Urinary bladder (tissue), 4 donors: ENCODE measurements around the gene SLC4A2. TPM values are rescaled to one million over a fixed set of nuclear protein-coding genes. Genes with fewer than 3 reads are reported as not detected.
"Not testable (repeated sequence)": the region's sequence is repeated elsewhere in the genome, so short reads cannot be mapped to it uniquely, and the experiment has no call there.

ENCODE experiments used
- DNase-seq: peaks from one replicate; pipeline ENCODE4 v3.0.0-alpha.2; 2015; ENCODE audit errors: extremely low spot score
- H3K27ac ChIP-seq: one replicate; pipeline ENCODE4 v1.5.1; 2013; ENCODE audit warnings: low read depth, mild to moderate bottlenecking, moderate library complexity
- H3K36me3 ChIP-seq: one replicate; pipeline ENCODE4 v1.6.1; 2013; ENCODE audit warnings: mild to moderate bottlenecking, moderate library complexity; ENCODE audit not compliant: insufficient read depth
- H3K4me1 ChIP-seq: one replicate; pipeline ENCODE4 v1.6.1; 2013; ENCODE audit warnings: mild to moderate bottlenecking, moderate library complexity; ENCODE audit not compliant: insufficient read depth
- H3K4me3 ChIP-seq: one replicate; pipeline ENCODE4 v1.5.1; 2013; ENCODE audit warnings: low read depth, low read length
- WGBS: extraction: QIAGEN DNeasy Blood & Tissue Kit; methylation state at CpG from one replicate; pipeline ENCODE4 v1.1.7; 2013; 5-methylcytosine and 5-hydroxymethylcytosine counted together
- polyA plus RNA-seq: library from polyadenylated mRNA; stranded (reverse); fragments of 200-250 nt; gene quantifications from one replicate; pipeline ENCODE4 v1.2.3, GENCODE V29; 2013
- total RNA-seq: library from RNA; depleted of rRNA; stranded (reverse); fragments of >200 nt; gene quantifications from one replicate; pipeline ENCODE4 v1.2.3, GENCODE V29; 2014
- donor health status: healthy with polysubstance abuse.
- donor health status: healthy.

Gene SLC4A2
- total and polyA plus RNA-seq, 2 donors: 30.6 to 107 TPM

DNA sequence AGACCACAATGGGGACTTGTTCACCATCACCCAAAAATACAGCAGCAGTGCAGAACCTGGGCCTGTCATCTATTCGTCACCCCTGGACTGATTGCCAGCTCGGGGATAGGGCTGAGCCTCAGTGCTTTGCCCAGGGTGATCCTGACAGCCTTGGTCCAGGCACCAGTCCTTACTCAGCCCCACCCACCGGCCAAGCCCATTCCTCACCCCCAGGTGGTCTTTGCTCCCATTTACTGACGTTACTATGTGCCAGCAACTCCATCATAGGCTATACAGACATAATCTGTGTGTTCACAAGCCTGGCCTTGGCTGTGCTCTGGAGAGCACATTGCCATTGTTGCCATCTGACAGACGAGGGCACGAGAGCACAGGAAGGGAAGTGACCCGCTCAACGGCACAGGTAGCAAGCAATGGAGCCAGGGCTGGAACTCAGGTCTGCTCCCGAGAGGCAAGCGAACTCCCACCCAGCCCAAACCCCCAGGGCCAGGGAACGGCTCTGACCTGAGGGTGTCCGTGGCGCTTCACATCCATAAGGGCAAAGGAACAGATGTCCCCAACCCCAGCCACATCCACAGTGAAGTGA is 41.9 kb upstream of the SLC4A2 start:
- H3K4me3 ChIP-seq: no peak overlapping the region
- 53% methylated on average over 13 of the region's 13 CpGs for whole genome bisulfite sequencing

GRCh38 chr7:151017953-151018420 is 41.4 kb upstream of the SLC4A2 start:
- Histone ChIP-seq H3K36me3 (no peaks in the 10 kb centered on the region), H3K27ac (no peak overlapping the region), H3K4me1 (no peaks in the 10 kb centered on the region), H3K4me3 (no peak overlapping the region)
- WGBS: 3% methylated on average over 34 of the region's 34 CpGs
- no peak for DNase-seq

More for the DNA sequence above, 41.9 kb upstream of the SLC4A2 start:
- DNase-seq: no peak
- Histone ChIP-seq H3K36me3 (no peaks in the 10 kb centered on the region), H3K27ac (no peak overlapping the region), H3K4me1 (no peaks in the 10 kb centered on the region)

- under 1% methylated on average over 82 of the region's 82 CpGs for WGBS
- DNase-seq: no peak
- no peaks in the 10 kb centered on the region for H3K4me1 ChIP-seq
- no peak overlapping the region for H3K4me3 ChIP-seq
- no peaks in the 10 kb centered on the region for H3K36me3 ChIP-seq
- H3K27ac ChIP-seq: no peak overlapping the region
Measured at GRCh38 chr7:151018421-151019129, 40.8 kb upstream of the SLC4A2 start.

DNA sequence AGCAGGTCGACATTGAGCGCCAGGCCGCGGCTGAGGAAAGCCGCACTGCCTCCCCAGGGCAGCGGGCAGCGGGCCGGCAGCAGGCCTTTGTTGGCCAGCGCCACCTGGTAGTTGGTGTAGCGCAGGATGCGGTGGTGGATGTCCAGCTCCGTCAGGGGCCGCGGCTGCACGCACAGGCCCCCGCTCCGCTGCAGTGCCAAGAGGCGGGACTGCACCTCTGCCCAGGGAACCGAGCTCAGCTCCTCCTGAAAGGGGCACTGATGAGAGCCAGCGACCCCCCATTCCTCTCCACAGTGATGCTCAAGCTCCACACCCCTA is 40.3 kb upstream of the SLC4A2 start:
- H3K36me3 ChIP-seq: no peaks in the 10 kb centered on the region
- H3K27ac ChIP-seq: no peak overlapping the region
- no peak overlapping the region for H3K4me3 ChIP-seq
- H3K4me1 ChIP-seq: no peaks in the 10 kb centered on the region
- DNase-seq: no peak
- WGBS: 22% methylated on average over 20 of the region's 20 CpGs

- H3K36me3 ChIP-seq: no peaks in the 10 kb centered on the region
- WGBS: 44% methylated on average over 7 of the region's 7 CpGs
- no peak overlapping the region for H3K4me3 ChIP-seq
- no peak for DNase-seq
- H3K4me1 ChIP-seq: no peaks in the 10 kb centered on the region
- no peak overlapping the region for H3K27ac ChIP-seq
Measured at GRCh38 chr7:151020231-151020630, 39.2 kb upstream of the SLC4A2 start.

- Histone ChIP-seq H3K4me3 (no peak overlapping the region), H3K36me3 (no peaks in the 10 kb centered on the region), H3K4me1 (no peaks in the 10 kb centered on the region), H3K27ac (no peak overlapping the region)
- WGBS: 68% methylated on average over 10 of the region's 10 CpGs
- no peak for DNase-seq
Measured at GRCh38 chr7:151023232-151023631, 36.2 kb upstream of the SLC4A2 start.

DNA sequence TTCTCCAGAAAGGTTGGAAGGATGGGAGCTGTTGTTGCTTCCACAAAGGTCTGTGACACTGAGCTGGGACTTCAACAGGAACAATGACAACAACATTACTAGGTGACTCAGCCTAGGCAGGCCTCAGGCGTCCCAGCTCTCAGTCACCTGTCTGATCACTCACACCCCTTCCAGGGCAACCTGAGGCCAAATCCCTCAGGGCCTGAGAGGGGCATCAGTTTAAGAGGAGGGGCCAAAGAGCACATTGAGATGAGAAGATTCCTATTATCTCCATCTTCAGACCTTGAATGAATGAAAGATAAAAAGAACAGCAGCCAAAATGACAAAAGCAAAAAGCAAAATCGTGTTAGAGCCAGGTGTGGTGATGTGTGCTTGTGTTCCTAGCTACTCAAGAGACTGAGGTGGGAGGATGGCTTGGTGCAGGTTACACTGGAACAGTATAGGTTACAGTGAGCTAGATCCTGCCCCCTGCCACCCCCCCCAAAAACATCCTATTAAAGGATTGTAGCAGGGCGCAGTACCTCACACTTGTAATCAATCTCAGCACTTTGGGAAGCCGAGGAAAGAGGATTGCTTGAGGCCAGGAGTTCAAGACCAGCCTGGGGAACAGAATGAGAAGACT is 34.8 kb upstream of the SLC4A2 start, which contains the start of gene ATG9B:
Gene ATG9B (minus strand): TSS at position 60 of the 622 bp plus-strand sequence. CDS start 71 bp downstream, outside the sequence.
- 71% methylated on average over 4 of the region's 4 CpGs for WGBS
- no peak within 1 kb of the TSS for H3K4me3 ChIP-seq
- DNase-seq: no peak

GRCh38 chr7:151025924-151026671 is 33.3 kb upstream of the SLC4A2 start:
- no peak for DNase-seq
- no peaks in the 10 kb centered on the region for H3K4me1 ChIP-seq
- WGBS: 88% methylated on average over 4 of the region's 4 CpGs
- H3K36me3 ChIP-seq: no peaks in the 10 kb centered on the region
- no peak overlapping the region for H3K4me3 ChIP-seq
- H3K27ac ChIP-seq: no peak overlapping the region

More for the DNA sequence above, 34.8 kb upstream of the SLC4A2 start, which contains the start of gene ATG9B:
- Histone ChIP-seq H3K4me1 (no peaks in the 10 kb centered on the region), H3K36me3 (no peaks in the 10 kb centered on the region), H3K27ac (no peak within 1 kb of the TSS)

GRCh38 chr7:151026771-151027727 is 32.3 kb upstream of the SLC4A2 start:
- not testable (repeated sequence) for H3K27ac ChIP-seq, H3K36me3 ChIP-seq, H3K4me3 ChIP-seq, H3K4me1 ChIP-seq, DNase-seq
- WGBS: 41% methylated on average over 19 of the region's 19 CpGs

DNA sequence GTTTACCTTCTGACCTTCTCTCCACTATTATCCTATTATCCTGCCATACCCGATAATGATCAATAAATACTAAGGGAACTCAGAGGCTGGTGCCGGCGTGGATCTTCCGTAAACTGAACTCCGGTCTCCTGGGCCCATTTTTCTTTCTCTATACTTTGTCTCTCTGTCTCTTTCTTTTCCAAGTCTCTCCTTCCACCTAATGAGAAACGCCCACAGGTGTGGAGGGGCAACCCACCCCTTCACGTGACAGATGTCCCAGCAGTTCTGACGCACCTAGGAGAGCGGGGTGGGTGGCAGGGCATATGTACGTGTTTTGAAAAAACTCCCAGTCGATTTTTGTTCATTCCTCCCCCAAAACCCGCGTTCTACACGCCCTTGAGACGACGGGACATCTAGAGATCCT is 31.7 kb upstream of the SLC4A2 start:
- H3K4me1 ChIP-seq, H3K27ac ChIP-seq, H3K36me3 ChIP-seq, DNase-seq: not testable (repeated sequence)
- 10% methylated on average over 16 of the region's 16 CpGs for WGBS
- peak overlapping the region; percentile 9 for H3K4me3 ChIP-seq

DNA sequence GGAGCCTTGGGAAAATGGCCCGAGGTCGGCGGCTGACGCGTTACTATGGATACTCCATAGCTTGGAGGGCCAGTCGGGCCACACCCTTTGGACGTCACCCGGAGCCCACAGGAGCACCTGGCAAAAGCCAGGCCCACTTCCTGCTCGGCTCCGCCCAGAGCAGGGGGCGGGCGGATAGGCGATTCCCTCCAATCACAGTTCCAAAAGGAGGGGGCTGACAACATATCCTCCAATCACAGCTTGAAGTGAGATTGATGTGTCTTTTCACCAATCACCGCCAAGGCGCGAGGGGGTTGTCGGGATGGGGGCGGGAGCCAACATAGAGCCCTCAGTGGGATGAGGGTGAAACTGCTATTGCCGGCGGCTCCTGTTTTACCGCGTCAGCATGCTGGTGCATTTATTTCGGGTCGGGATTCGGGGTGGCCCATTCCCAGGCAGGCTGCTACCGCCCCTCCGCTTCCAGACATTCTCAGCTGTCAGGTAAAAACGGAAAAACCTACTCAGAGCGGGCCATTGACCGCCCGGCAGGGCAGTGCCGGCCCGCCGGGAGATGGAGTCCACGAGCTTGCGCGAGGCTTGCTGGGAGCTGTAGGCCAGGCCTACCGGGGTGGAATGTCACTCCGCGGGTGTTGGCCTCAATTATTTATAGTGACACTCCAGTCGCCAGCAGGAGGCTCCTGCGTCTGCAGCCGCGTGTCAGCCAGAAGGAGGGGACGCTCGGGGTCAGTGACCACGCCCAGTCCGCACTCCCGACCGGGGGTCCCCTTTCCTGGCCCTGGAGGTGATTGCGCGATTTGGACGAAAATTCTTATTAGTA is 31.1 kb upstream of the SLC4A2 start, which contains the start of gene ABCB8:
Gene ABCB8 (plus strand): TSS at position 320 of the 817 bp plus-strand sequence. CDS start 66 bp downstream, at position 386.
- whole genome bisulfite sequencing: under 1% methylated on average over 53 of the region's 53 CpGs
- peak; percentile 99 for DNase-seq
- H3K36me3 ChIP-seq: no peaks in the 10 kb centered on the region
- H3K4me3 ChIP-seq: peak within 1 kb of the TSS; percentile 54
- peak within 1 kb of the TSS; percentile 35 for H3K27ac ChIP-seq
- no peaks in the 10 kb centered on the region for H3K4me1 ChIP-seq

GRCh38 chr7:151028948-151029501 is 30.4 kb upstream of the SLC4A2 start:
- Histone ChIP-seq H3K27ac (no peak overlapping the region), H3K4me1 (no peaks in the 10 kb centered on the region), H3K4me3 (peak overlapping the region; percentile 54), H3K36me3 (no peaks in the 10 kb centered on the region)
- 49% methylated on average over 17 of the region's 17 CpGs for WGBS
- no peak for DNase-seq
